Esophagus squamous epithelium (tissue), 4 donors: ENCODE measurements around the gene ITGB2.

Experiments
- CTCF ChIP-seq, 6 experiments: fragments of 450-650 bp in 4 of 6; fragments of 200-600 bp in 2 of 6; sonication (generic) in 2 of 6; IDR thresholded peaks; one replicate each; pipeline ENCODE4 v1.5.1; 2016 to 2019; ENCODE audit warnings: antibody characterized with exemption in 6 of 6, mild to moderate bottlenecking in 4 of 6, moderate library complexity in 4 of 6
- POLR2A ChIP-seq, 4 donors: fragments of 450-650 bp; IDR thresholded peaks; one replicate each; pipeline ENCODE4 v1.6.1; 2017; ENCODE audit warnings: antibody characterized with exemption in 4 of 4, mild to moderate bottlenecking in 4 of 4, moderate library complexity in 3 of 4

DNA sequence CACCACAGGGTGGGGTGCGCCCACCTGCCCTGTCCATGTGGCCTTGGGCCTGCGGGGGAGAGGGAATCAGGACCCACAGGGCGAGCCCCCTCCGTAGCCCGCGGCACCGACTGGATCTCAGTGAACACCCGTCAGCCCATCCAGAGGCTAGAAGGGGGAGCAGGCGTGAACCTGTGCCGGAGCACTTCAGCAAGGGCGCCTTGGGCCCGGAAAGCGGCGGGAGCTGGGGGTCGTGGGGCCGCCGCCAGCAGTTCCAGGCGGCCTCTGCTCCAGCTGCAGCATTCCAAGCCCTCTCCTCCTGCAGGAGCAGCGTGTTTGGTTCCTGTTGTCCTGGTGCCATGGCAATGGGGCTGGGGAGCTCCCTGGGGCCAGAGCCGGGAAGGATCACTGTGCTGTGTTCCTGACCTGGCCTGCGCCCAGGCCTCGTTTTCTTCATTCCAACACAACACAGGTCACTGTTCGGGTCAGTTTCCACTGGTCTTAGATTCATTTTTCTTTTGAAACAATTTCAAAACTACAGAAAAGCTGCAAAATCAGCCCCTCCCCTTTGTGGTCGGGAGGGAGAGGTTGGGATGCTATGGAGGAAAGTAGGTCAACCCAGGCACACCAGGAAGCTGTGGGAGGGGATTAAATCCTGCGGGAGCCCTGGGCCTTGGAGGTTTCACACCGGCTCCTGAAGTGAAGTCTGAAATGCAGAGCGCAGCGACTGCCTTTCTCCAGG lies 37.9 kb upstream of the ITGB2 start:
- TF ChIP-seq POLR2A (IDR thresholded peaks at IDR 0.05) (no peak), CTCF (IDR thresholded peaks at IDR 0.05) (no peak)
